HepG2 (cell line): ENCODE results near the gene BRSK2.

Experiments
- ASH2L ChIP-seq: fragments of 300-600, 200-600 bp; sonication (generic); IDR thresholded peaks from 2 replicates; pipeline ENCODE4 v1.7.0; 2017; ENCODE audit warnings: low read depth, mild to moderate bottlenecking, moderate library complexity, mixed read lengths, low read length; ENCODE audit not compliant: insufficient read length
- CHD4 ChIP-seq: fragments of 200-600 bp; sonication (generic); IDR thresholded peaks from 2 replicates; pipeline ENCODE4 v1.7.0; 2017; ENCODE audit warnings: mild to moderate bottlenecking, low read length, borderline replicate concordance
- CTCF ChIP-seq: sonication (generic); formaldehyde crosslinking; IDR thresholded peaks from 2 replicates; pipeline ENCODE4 v1.5.0; 2020; ENCODE audit warnings: mild to moderate bottlenecking, missing genetic modification reagents, moderate library complexity
- GABPB1 ChIP-seq: IDR thresholded peaks from 2 replicates; pipeline ENCODE4 v1.6.1; 2016; ENCODE audit warnings: mild to moderate bottlenecking, missing genetic modification reagents, moderate library complexity, missing compliant biosample characterization
- GATAD2A ChIP-seq: IDR thresholded peaks from 2 replicates; pipeline ENCODE4 v1.6.1; 2016
- RNF2 ChIP-seq: fragments of 450-650 bp; conservative IDR thresholded peaks from 2 replicates; pipeline ENCODE4 v1.6.1; 2016; ENCODE audit warnings: low read depth
- RORA ChIP-seq: sonication (generic); formaldehyde crosslinking; IDR thresholded peaks from 2 replicates; pipeline ENCODE4 v1.5.0; 2020; ENCODE audit warnings: mild to moderate bottlenecking, missing genetic modification reagents, moderate library complexity
- STAT5B ChIP-seq: sonication (generic); formaldehyde crosslinking; IDR thresholded peaks from 2 replicates; pipeline ENCODE4 v1.4.0; 2020; ENCODE audit warnings: missing genetic modification reagents
- ZNF232 ChIP-seq: sonication (generic); formaldehyde crosslinking; IDR thresholded peaks from 2 replicates; pipeline ENCODE4 v1.4.0; 2020; ENCODE audit warnings: missing genetic modification reagents, borderline replicate concordance
- ZNF263 ChIP-seq: sonication (generic); formaldehyde crosslinking; IDR thresholded peaks from 2 replicates; pipeline ENCODE4 v1.4.0; 2020; ENCODE audit warnings: missing genetic modification reagents
- TF ChIP-seq, protein P1 (sequence below): sonication (generic); formaldehyde crosslinking; IDR thresholded peaks from 2 replicates; pipeline ENCODE4 v1.8.0; 2022; ENCODE audit warnings: mild to moderate bottlenecking, missing genetic modification reagents, moderate library complexity
- TF ChIP-seq, protein P2 (sequence below): sonication (generic); formaldehyde crosslinking; IDR thresholded peaks from 2 replicates; pipeline ENCODE4 v1.5.0; 2020; ENCODE audit warnings: missing genetic modification reagents
- TF ChIP-seq, protein P3 (sequence below): sonication (generic); formaldehyde crosslinking; IDR thresholded peaks from 2 replicates; pipeline ENCODE4 v1.4.0; 2020; ENCODE audit warnings: missing genetic modification reagents

DNA sequence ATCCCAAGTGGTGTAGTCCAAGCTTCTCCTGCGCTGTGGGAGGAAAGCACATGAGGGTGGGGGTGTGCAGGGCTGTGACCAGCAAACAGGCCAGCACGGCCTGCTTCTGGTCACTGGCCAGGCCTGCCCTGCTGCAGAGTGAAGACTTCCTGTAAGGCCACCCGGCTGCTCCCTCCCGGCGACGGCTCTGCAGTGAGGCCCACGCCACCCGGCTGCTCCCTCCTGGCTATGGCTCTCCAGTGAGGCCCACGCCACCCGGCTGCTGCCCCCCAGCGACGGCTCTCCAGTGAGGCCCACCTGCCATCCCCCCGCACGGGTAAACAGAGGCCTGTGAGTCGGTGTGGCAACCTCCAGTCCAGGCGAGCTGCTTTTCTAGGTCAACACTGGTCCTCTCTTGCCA is 31.4 kb upstream of the BRSK2 start:
- TF ChIP-seq CTCF (CRISPR knock-in tag) (peak; percentile 64), ZNF263 (CRISPR knock-in tag) (no peak), ASH2L (no peak), STAT5B (CRISPR knock-in tag) (no peak), GATAD2A (CRISPR knock-in tag) (no peak), RNF2 (no peak), CHD4 (no peak), RORA (CRISPR knock-in tag) (no peak), GABPB1 (CRISPR knock-in tag) (no peak; the same call in 1 of the 2 replicates), ZNF232 (CRISPR knock-in tag) (no peak)
- TF ChIP-seq, protein P1, sequence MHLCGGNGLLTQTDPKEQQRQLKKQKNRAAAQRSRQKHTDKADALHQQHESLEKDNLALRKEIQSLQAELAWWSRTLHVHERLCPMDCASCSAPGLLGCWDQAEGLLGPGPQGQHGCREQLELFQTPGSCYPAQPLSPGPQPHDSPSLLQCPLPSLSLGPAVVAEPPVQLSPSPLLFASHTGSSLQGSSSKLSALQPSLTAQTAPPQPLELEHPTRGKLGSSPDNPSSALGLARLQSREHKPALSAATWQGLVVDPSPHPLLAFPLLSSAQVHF (CRISPR knock-in tag), result no peak
- TF ChIP-seq, protein P2, sequence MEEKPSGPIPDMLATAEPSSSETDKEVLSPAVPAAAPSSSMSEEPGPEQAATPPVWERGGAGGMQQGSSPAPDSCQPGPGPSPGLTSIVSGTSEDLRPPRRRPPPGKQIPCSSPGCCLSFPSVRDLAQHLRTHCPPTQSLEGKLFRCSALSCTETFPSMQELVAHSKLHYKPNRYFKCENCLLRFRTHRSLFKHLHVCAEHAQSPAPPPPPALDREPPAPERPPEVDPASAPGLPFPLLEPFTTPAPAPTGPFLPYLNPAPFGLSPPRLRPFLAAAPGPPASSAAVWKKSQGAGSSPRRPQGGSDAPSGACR (CRISPR knock-in tag), result no peak
- TF ChIP-seq, protein P3, sequence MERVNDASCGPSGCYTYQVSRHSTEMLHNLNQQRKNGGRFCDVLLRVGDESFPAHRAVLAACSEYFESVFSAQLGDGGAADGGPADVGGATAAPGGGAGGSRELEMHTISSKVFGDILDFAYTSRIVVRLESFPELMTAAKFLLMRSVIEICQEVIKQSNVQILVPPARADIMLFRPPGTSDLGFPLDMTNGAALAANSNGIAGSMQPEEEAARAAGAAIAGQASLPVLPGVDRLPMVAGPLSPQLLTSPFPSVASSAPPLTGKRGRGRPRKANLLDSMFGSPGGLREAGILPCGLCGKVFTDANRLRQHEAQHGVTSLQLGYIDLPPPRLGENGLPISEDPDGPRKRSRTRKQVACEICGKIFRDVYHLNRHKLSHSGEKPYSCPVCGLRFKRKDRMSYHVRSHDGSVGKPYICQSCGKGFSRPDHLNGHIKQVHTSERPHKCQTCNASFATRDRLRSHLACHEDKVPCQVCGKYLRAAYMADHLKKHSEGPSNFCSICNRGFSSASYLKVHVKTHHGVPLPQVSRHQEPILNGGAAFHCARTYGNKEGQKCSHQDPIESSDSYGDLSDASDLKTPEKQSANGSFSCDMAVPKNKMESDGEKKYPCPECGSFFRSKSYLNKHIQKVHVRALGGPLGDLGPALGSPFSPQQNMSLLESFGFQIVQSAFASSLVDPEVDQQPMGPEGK (CRISPR knock-in tag), result no peak
